A673 (cell line): Measurements from ENCODE around the gene PNKD.

Experiments used
- EZH2 ChIP-seq: fragments of 200-600 bp; sonication (generic); IDR thresholded peaks from 2 replicates; pipeline ENCODE4 v1.6.1; 2017; ENCODE audit warnings: borderline replicate concordance, low read depth, mild to moderate bottlenecking, mixed read lengths, antibody characterized with exemption, low read length; ENCODE audit not compliant: poor library complexity, severe bottlenecking
- TF ChIP-seq, protein P1 (sequence below): fragments of 300-800, 200-600 bp; sonication (generic); conservative IDR thresholded peaks from 2 replicates; pipeline ENCODE4 v1.5.1; 2017; ENCODE audit warnings: low read depth, mild to moderate bottlenecking, antibody characterized with exemption, low read length, moderate library complexity, mixed read lengths

DNA sequence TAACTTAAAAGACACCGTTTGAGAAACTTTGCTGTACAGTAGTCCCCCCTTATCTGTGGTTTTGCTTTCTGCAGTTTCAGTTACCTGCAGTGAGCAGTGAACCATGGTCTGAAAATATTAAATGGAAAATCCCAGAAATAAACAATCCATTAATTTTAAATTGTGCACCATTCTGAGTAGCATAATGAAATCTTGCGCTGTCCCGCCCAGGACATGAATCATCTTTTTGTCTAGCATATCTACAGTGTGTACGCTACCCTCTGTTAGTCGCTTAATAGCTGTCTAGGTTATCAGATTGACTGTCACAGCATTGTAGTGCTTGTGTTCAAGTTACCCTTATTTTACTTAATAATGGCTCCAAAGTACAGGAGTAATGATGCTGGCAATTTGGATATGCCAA is 47.3 kb upstream of the PNKD start:
- TF ChIP-seq, protein P1, sequence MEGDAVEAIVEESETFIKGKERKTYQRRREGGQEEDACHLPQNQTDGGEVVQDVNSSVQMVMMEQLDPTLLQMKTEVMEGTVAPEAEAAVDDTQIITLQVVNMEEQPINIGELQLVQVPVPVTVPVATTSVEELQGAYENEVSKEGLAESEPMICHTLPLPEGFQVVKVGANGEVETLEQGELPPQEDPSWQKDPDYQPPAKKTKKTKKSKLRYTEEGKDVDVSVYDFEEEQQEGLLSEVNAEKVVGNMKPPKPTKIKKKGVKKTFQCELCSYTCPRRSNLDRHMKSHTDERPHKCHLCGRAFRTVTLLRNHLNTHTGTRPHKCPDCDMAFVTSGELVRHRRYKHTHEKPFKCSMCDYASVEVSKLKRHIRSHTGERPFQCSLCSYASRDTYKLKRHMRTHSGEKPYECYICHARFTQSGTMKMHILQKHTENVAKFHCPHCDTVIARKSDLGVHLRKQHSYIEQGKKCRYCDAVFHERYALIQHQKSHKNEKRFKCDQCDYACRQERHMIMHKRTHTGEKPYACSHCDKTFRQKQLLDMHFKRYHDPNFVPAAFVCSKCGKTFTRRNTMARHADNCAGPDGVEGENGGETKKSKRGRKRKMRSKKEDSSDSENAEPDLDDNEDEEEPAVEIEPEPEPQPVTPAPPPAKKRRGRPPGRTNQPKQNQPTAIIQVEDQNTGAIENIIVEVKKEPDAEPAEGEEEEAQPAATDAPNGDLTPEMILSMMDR: no peak
- no peak for TF ChIP-seq EZH2
